EH (cell line): ENCODE data around the gene CD34.
"Not testable (repeated sequence)": the region's sequence is repeated elsewhere in the genome, so short reads cannot be mapped to it uniquely, and the experiment has no call there.

ENCODE experiments used
- DNase-seq: peaks from one replicate; pipeline ENCODE4 v3.0.0-alpha.2; 2015; ENCODE audit warnings: low read depth

CD34 gene

GRCh38 chr1:207926984-207927383 is 16.1 kb upstream of the CD34 start:
- DNase-seq = no peak

GRCh38 chr1:207925969-207926368 is 15.0 kb upstream of the CD34 start:
- DNase-seq = not testable (repeated sequence)

- DNase-seq = peak; percentile 49
Observed at GRCh38 chr1:207925210-207925609, 14.3 kb upstream of the CD34 start.

DNA sequence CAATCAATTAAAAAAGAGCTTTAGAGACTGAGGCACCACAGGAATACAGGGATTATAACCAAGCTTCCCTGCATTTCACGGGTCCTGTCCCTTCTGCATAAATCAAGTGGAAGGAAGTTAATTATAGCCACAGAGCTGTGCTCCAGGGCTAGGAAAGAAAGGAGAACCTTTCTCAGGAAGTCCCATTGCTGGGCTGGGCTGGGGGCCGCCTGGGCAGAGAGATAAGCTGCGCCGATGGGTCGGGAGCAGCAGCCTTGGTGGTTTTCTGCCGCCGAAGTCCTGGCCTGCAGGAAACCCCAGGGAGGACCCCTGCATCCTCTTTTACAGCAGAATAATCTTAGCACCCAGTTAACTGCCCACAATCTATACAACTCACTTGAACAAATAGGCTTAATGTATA is 12.6 kb upstream of the CD34 start:
- no peak for DNase-seq

DNA sequence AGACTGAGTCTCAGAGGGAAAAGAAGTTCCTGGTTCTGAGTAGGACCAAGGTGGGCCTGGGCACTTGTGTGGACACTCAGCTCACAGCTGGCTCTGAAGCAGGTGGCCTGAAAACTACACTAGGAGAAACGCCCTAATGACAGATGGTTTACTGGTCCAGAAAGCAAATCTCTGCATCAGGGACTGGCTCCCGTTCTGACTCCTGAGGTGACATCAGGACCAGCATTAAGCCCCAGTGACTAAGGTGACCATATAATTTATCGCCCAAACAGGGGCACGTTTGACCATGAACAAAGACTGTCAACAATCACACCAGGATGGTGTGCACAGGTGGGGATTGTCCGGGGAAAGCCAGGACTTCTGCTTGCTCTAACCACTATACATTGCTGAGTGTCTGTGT is 12.2 kb upstream of the CD34 start:
- no peak for DNase-seq

GRCh38 chr1:207922554-207922953 is 11.6 kb upstream of the CD34 start:
- DNase-seq = peak; percentile 11

DNA sequence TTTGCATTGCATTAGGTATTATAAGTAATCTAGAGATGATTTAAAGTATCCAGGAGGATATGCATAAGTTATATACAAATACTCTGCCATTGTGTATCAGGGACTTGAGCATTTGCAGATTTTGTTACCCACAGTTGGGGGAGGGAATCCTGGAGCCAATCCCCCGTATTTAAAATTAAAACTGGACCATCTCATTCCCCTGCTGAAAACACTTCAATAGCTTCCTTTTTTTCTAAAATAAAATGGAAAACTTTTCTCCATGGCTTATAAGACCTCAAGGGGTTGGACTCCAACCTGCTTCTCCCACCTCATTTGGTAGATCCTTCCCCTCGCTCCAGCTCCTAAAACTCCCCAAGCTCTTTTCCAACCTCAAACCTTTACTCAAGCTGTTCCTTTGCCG is 10.4 kb upstream of the CD34 start:
- DNase-seq = no peak

DNA sequence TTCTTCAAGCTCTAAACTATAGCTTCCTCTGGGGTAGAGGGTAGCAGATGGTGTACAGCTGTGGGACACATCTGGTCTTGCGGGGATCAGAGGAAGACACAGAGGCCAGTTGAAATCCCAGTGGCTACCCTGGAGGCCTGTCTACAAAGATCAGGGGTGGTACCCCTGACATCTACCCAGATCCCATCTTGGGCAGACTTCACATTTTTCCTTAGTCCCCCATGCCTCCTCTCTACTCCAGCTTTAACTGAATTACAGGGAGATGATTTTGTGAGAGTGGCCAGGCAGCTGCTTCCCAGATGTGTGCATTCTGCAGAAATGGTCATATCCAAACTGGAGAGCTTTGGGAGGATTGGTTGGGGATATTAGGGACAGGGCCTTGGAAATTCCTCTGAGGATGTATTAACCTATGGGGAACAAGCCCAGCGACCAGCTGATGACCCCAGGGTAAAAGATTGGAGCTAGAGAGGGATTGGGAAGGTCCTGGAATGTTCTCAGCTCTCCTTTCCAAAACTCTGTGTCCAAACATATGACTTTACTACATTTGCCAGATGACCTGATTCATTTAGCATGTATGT is 9.6 kb upstream of the CD34 start:
- no peak for DNase-seq

DNA sequence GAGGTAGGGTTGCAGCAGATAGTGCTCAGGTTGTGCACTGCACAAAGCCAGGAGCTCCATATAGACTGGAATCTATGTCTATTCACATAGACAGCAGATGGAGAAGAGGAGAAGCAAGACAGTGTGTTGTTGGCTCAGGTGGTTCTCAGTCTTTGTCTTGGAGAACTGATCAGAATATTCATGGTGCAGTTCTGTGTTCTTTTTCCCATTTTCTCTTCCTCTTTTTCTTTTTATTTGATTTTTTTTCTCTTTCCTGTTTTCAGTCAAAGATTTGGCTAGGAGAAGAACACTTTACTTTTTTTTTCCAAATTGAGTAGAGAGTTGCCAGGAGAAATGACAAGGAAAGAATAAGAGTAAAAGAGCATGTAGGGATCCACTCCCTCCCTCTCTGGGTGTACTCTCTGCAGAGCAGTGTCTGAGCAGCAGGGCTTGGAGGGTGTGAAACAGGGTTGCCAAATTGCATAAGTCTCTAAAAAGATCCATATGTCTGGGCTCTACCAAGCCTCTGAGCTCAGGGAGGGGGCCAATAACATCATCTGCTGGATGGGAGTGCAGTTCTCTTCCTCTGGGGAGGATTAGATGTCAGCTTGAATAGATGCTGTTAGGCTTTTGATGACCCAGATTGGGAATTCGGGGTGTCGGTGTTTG is 8.7 kb upstream of the CD34 start:
- no peak for DNase-seq

DNA sequence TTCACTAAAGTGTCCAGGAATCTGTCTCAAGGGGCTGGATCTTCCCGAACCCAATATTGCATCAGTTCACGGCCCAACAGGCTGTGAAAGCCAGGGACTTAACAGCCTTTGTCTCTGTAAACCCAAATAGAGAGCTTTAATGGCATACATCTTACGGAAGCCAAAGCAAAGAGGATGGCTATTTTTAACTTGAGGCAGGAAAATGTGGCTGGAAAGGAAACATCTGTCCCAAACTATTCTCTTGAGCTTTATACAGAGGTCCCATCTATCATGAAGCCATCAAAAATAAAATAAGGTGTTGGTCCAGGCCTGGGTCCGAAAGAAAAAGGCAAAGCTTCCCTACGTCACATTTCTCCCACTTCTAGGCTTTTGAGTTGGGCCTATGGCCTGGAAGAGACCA is 7.7 kb upstream of the CD34 start:
- DNase-seq = no peak

GRCh38 chr1:207918011-207918410 is 7.1 kb upstream of the CD34 start:
- DNase-seq = no peak

GRCh38 chr1:207917080-207917479 is 6.2 kb upstream of the CD34 start:
- no peak for DNase-seq

DNA sequence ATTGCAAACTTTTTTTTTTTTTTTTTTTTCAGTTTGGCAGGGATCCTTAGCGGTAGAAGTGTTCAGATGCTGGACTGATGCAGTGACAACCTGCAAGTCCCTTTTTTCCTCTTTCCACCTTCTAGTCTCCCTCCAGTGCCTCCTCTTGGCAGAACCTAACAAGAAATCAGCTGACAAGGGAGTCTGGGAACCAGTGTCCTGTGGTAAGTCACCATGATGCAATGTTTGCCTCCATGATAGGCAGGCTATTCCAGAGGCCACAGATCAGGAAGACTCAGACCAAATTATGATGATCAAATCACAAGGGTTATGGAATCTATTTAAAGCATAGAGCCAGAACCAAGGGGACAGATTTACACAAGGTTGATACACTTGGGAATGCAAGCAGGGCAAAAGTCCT is 3.0 kb upstream of the CD34 start:
- no peak for DNase-seq

GRCh38 chr1:207911856-207912760 is 1.2 kb upstream of the CD34 start:
- DNase-seq = no peak

DNA sequence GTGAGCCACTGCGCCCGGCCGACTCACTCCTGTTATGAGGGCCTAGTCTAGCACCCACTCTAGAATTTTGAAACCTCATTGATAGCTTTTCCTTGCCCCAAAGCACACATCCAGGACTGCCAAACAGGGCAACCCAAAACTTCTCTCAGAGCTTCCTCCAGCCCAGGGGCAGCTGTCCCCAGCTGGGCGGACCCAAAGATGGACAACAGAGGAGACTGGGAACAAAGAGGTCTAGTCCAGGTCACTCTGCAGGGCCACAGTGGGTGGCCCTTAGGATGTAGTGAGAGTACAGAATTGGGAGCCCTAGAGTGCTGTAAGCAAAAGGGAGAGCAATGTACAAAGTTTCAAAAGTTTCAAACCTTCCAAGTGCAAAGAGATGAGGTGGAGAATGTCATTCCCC is 1.2 kb downstream of the CD34 start:
- no peak for DNase-seq

GRCh38 chr1:207908107-207908734 is 2.7 kb downstream of the CD34 start:
- no peak for DNase-seq

- DNase-seq = no peak
Observed at GRCh38 chr1:207904391-207904790, 6.5 kb downstream of the CD34 start.

GRCh38 chr1:207903767-207904166 is 7.2 kb downstream of the CD34 start:
- DNase-seq = no peak

GRCh38 chr1:207903053-207903452 is 7.9 kb downstream of the CD34 start:
- DNase-seq = no peak

DNA sequence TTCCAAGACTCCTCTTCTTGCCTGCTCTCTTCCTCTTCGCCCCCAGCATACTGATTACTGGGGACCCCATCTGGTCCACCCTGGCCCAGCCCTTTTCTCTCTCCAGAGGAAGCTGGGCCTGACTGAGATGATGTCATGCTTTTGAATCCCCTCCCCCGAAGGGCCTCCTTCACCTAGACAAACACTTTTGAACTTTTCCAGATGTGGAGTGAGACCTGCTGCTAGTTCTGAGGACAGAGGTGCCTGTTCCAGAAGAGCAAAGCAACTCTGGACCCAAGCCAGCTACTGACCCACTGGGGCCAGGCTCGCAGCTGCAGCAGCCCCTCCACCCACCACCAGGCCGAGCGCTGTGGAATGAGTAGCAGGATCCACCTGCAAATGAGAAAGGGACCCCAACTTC is 8.4 kb downstream of the CD34 start:
- no peak for DNase-seq

DNA sequence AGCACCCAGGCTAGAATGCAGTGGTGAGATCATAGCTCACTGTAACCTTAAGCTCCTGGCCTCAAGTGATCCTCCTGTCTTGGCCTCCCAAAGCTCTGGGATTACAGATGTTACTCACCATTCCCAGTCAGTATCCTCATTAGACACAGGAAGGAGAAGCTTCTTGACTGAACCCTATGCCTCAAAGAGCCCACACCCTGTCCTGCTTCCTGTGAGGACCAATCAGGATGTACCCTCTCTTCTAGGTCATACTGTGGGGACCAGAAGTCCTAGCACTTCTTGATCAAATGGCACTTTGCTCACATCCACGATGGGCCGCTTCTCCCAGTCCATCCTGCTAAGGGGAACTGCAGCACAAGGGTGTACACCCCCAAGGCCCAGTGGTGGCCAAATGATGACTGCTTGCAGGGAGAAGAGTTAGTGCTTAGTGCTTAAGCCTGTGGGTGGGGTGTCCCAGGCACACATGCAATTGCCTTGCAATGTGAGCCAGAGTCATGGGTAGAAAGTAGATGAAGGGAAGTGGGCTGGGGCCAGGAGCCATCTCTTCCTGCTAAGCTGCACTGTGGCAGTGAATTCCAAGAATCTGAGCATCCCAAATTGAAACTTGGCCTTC is 9.8 kb downstream of the CD34 start:
- DNase-seq = no peak

- no peak for DNase-seq
Observed at GRCh38 chr1:207898836-207899235, 12.1 kb downstream of the CD34 start.
